HG03135 (cell line): ENCODE results near the gene CXCR5.
"Not testable (repeated sequence)": the region's sequence is repeated elsewhere in the genome, so short reads cannot be mapped to it uniquely, and the experiment has no call there.

Source experiments
- ATAC-seq: cut with Tn5 transposase; IDR thresholded peaks from one replicate; pipeline ENCODE4 v1.9.1; 2021; ENCODE audit warnings: mild to moderate bottlenecking, moderate library complexity; ENCODE audit not compliant: unreplicated experiment

The CXCR5 gene, protein sequence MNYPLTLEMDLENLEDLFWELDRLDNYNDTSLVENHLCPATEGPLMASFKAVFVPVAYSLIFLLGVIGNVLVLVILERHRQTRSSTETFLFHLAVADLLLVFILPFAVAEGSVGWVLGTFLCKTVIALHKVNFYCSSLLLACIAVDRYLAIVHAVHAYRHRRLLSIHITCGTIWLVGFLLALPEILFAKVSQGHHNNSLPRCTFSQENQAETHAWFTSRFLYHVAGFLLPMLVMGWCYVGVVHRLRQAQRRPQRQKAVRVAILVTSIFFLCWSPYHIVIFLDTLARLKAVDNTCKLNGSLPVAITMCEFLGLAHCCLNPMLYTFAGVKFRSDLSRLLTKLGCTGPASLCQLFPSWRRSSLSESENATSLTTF

DNA sequence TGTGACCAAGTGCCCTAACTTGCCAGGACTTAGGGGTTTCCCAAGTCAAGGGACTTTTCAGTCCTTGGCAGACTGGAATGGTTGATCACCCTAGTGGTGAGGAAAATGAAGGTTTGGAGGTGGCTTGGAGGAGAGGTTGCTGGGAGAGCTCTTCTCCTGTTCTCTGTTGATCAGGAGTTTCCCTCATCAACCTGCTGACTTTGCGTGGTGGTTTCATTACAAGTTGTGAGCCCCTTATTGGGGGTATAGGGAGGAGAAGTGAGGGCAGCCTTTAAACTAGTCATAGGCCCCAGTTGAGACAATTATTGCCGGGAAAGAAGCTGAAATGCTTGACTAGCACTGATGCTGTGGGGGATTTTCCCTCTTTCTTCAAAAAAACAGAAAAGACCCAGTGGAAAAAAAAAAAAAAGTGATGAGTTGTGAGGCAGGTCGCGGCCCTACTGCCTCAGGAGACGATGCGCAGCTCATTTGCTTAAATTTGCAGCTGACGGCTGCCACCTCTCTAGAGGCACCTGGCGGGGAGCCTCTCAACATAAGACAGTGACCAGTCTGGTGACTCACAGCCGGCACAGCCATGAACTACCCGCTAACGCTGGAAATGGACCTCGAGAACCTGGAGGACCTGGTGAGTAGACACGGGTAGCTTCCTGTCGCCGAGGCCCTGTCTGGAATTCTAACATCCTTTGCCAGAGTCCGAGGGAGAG lies at the start of gene CXCR5:
CXCR5 (plus strand) TSS at position 525 of the 704 bp plus-strand sequence; CDS start at position 575, 50 bp downstream.
- no peak for ATAC-seq

DNA sequence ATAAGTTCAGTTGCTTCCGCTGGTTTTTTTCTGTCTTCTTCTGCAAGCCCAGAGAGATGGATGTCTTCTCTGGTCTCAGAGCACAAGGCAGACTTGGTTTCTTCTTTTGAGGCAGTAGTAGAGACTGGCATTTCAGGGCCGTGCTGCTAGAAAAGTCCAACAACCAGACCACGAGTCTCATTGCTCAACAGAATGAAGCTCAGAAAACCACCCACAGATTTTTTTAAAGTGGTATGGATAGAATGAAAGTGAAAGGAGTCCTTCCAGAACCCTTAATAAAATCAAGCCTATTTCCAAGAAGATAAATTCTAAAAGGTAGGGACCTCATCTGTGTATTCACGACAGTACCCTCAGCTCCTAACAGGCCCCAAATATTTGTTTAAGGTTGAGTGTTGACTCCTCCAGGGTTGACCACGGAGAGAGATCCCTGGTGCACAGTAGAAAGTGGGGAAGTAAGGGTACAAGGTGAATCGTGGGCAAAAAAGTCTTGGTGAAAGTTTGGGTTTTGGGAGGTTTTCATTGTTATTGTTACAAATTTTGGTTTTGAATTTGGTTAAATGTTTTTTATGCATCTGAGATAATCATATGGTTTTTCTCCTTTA lies 49.2 kb upstream of the CXCR5 start:
- no peak for ATAC-seq

DNA sequence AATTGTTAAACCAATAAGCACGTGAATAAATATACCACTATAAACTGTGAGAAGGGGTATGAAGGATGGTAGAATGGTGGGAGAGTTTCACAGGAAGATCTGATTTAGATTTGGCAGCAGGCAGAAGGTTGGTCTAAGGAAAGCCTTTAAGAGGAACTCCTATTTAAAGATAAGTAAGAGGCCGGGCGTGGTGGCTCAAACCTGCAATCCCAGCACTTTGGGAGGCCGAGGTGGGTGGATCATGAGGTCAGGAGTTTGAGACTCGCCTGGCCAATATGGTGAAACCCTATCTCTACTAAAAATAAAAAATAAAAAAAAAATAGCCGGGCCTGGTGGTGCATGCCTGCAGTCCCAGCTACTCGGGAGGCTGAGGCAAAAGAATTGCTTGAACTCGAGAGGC lies 45.8 kb upstream of the CXCR5 start:
- ATAC-seq = no peak

DNA sequence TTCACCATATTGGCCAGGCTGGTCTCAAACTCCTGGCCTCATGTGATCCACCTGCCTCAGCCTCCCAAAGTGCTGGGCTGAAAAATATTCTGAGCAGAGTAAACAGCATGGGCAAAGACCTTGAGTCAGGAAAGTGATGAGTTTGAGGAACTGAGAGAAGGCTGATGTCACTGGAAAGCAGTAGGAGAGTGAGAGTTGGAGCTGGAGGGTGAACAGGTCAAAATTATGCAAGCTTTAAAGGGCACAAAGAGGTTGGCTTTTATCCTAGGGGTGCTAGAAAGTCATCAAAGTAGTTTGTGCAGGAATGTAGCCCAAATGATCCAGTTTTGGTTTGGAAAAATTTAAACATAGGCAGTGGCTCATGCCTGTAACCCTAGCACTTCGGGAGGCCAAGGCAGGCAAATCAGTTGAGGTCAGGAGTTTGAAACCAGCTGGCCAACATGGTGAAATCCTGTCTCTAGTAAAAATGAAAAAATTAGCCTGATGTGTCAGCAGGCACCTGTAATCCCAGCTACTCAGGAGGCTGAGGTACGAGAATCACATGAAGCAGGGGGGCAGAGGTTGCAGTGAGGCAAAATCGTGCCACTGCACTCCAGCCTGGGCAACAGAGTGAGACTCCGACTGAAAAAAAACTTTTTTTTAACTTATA lies 44.7 kb upstream of the CXCR5 start:
- ATAC-seq = peak; percentile 74

DNA sequence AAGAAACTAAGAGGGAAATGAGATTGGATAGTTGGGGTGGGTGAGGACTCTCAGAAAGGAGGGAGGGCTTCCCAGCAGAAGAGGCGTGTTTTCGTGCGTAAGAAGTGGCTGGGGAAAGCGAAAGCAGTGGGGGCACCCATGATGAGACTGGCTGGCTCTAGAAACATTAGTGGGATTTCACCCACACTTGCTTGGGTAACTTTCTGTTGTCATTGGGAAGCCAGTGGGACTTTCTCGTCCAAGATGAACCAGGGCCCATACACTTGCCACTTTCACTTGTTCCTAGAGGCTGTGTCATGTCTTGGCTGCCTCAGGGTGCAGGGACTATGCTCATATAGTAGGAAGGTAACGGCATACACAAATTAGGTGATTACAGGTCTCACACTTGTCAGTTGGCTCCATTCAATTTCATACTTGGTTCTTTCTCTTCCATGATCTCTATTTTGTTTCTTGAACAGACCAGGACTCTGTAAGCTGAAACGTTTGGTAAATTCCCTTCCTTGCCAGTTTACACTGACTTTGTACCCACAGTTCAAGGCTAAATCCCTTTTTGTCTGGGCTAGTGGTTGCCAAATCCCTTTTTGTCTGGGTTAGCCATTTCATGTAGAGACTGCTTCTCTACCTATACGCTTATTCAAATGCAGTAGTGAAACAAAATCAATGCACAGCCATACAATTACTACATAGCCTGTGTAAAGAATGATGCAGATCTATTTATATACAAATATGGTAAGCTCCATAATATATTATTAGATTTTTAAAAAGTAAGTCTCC lies 42.0 kb upstream of the CXCR5 start:
- ATAC-seq = no peak

DNA sequence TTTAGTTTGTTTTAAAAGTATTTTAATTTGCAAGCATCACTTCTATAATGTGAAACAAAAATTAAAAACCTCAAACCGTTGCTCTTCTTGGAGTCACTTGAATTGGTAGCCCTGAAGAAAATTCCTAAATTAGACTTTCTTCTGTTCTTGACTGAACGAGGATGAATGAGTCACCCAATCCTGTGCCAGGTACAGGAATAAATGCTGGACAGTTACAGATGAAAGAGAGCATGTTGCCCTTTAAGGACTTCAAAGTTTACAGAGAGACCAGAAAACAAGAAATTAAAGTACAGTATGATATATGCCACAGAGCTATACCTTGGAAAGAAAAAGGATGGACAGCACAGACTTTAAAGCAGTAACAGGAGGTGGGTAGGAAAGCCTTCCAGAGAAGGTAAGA lies 41.3 kb upstream of the CXCR5 start:
- ATAC-seq = no peak

DNA sequence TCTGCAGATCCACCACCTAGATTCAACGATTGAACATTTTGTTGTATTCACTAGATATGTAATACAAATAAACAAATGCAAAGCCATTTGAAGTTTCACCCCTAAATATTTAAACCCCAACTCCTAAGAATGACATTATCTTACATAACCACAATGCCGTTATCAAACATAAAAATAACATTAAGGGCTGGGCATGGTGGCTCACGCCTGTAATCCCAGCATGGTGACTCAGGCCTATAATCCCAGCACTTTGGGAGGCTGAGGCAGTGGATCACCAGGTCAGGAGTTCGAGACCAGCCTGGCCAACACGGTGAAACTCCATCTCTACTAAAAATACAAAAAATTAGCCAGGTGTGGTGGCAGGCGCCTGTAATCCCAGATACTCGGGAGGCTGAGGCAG lies 40.8 kb upstream of the CXCR5 start:
- ATAC-seq = not testable (repeated sequence)

DNA sequence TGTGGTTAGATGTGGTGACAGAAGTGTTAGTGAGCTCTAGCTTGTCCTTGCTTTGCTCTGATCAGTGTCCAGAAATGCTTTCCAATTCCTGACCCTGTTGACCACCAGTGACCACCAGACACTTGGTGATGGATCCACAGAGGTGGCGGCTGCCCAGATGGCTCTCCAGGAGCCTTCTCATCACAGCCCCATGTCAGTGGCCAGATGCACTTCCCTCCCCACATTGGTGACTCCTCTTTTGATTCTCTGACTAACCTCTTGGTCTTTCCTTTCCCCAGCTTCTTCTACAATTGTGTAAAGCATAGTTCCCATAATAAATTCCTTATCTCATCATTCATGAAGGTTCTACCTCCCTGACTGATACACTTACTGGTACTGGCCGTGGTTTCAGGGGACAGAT lies 40.1 kb upstream of the CXCR5 start:
- ATAC-seq = no peak

DNA sequence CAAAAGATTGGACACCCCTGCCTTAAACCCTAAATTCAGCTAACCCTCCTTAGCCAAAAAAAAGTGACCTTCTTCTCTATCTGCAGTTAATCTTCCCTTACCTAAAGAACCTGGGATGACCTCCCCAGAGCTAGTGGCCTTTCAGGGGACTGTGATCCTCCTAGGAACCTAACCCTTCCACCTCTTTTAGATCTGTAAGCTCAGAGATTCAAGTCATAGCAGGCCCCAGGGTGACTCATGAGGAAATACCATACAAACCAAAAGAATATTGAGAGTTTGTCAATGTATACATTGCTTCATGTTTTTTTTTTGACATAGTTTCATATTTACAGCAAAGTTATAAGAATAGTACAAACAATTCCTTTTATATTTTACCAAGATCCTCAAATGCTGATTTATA lies 38.3 kb upstream of the CXCR5 start:
- ATAC-seq = no peak

DNA sequence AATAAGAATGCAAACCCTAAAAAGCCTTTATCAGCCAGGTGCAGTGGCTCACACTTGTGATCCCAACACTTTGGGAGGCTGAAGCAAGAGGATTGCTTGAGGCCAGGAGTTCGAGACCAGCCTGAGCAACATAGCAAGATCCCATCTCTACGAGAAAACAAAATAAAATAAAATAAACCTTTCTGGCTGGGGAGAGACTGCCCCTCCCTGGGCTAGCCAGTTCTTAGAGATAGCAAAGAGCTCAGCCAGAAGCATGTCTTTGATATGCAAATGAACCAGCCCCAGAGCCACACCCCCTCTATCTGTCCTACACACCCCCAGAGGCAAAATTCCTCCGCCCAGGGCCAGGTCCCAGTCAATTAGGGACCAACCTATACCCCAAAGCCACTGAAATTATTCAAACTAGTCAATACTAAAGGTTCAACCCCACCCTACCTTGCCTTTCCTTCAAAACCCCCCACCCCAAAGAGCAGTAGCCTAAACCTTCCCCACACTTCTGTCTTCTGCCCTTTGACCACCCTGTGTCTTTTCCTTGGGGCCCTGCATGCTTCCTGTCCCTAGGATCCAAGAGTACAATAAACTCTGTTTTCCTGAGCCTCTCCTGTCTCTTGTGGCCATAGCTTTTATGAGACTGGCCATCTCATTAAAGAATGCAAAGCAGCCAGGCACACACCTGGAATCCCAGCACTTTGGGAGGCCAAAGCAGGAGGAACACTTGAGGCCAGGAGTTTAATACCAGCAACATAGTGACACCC lies 37.3 kb upstream of the CXCR5 start:
- ATAC-seq = no peak

DNA sequence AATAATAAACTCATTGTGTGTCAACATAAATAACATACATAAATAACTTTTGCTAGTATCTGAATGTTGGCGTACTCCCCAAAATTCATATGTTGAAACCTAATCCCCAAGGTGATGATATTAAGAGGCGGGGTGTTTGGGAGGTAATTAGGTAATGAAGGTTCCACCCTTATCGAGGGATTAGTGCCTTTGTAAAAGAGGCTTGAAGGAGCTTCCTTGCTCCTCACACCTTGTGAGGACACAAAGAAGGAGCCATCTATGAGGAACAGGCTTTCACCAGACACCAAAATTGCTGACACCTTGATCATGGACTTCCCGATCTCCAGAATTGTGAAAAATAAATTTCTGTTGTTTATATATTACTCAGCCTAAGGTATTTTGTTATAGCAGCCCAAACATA lies 33.9 kb upstream of the CXCR5 start:
- ATAC-seq = no peak

DNA sequence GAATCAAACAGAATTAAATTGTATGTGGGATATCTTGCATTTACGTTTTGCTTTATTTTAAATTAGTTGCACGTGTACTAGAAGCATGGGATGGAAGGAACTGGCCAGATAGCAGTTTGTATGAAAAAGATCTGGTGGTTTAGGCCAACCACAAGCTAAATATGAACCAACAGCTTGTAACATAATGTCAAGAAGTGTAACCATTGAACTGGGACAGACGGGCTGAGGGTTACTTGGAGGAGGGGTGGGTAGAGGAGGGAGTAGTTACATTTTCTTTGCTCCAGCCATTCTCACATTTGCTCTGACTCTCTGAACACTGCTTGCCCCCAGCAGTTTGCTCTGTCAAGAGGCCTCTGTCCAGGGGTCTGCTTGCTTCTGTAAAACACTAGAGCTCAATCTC lies 31.7 kb upstream of the CXCR5 start:
- ATAC-seq = peak; percentile 79

DNA sequence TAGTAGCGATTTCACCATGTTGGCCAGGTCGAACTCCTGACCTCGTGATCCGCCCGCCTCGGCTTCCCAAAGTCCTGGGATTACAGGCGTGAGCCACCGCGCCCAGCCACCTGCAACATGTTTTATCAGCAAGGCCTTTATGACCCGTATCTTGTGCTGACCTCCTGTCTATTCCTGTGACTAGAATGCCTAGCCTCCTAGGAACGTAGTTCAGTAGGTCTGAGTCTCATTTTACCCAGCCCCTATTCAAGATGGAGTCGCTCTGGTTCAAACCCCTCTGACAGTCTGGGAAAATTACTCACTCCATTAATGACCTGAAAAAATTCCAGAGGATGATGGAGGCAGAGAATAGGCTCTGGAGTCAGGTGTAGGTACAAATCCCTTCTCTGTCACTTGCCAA lies 30.0 kb upstream of the CXCR5 start:
- no peak for ATAC-seq

DNA sequence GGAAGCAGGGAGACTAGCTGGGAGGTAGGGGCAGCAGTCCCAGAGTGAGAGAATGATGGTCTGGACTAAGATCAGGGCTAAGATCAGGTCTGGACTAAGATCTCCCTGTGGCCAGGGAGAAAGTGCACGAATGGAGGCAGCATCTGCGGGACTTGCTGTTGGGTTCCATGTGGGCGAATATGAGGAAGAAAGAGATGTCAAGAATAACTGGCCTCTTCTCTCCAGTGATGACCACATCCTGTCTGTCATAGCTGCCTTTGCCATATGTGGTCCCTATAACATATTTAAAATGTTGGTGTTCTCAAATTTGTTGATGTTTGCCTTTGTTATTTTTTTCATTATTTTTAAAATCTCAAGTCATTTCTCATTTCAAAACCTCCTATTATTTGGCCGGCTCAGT lies 27.4 kb upstream of the CXCR5 start:
- ATAC-seq = no peak

DNA sequence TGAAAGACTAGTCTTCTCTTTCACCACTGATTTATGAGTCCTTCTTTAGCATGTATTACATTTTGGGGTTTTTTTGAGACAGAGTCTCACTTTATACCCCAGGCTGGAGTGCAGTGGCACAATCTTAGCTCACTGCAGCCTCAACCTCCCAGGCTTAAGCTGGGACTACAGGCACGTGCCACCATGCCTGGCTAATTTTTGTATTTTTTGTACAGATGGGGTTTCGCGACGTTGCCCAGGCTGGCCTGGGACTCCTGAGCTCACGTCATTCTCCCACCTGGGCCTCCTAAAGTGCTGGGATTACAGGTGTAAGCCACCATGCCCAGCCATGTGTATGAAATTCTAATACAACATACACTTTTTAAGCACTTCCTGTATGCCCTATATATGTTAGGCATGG lies 26.3 kb upstream of the CXCR5 start:
- no peak for ATAC-seq

DNA sequence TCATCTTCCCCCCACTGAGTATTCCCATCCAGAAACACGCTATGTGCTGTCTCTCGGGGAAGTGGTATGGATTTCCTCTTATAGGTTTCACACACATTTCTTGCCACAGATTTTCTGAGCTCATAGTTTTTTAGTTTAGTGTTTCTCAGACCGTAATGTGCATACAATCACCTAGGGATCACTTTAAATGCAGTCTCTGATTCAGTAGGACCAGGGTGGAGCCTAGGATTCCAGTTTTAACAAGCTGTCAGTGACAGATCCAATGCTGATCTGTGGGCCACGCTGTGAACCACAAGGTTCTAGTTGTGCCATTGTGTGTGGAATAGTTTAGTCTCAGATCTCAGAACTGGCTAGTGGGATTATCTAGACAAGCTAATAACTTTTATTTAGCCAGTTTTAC lies 23.7 kb upstream of the CXCR5 start:
- no peak for ATAC-seq

DNA sequence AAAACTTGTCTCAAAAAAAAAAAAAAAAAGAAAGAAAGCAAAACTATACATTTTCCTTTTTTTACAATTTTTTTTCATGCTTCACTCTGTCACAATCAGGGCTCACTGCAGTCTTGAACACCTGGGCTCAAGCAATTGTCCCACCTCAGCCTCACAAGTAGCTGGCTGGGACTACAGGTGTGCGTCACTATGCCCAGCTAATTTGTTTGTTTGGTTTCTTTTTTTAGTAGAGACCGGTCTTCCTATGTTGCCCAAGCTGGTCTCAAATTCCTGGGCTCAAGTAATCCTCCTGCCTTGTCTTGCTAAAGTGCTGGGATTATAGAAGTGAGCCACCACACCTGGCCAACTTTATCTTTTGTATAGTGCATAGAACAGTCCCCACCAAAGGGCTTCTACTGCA lies 15.0 kb upstream of the CXCR5 start:
- ATAC-seq = no peak

DNA sequence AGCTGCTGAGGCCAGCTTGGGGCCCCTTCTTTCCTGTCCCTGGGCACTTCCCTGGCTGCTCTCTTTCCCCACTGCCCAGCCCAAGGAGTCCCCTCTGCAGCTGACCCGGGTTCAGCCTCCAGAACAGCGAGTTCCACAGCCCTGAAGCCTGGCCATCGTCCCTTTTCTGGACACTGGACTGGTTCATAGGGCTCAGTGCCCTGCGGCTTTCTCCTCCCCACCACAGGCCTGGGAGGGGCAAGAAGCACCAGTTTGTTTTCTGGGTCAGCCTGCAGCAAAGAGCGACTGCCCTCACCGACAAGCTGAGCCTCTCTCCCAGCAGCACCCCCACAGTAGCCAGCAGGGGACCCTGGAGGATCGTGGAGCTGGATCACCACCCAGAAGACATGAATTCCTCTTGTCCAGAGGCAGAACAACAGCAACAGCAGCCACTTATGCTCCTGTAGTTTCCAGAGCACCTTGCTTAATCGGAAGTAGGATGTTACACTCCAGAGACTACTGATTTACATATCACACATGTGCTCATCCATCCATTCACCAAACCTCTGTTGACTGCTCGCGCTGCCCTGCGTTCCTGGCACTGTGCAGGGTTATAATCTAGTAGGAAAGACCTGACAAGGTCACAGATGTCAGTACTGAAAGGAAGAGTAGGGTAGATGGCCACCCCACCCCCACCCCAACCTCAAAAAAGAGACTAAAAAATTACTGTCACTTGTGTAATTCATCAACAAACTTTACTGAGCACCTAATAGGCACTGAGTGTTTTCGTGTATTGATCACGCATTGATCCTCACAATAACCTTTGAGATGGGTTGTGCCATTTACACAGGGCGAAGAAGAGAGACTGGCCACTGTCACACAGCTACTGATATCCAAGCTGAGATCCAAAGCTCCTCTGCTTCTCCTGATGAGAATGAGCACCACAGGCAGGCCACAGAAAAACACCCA lies 13.0 kb upstream of the CXCR5 start:
- peak; percentile 71 for ATAC-seq

DNA sequence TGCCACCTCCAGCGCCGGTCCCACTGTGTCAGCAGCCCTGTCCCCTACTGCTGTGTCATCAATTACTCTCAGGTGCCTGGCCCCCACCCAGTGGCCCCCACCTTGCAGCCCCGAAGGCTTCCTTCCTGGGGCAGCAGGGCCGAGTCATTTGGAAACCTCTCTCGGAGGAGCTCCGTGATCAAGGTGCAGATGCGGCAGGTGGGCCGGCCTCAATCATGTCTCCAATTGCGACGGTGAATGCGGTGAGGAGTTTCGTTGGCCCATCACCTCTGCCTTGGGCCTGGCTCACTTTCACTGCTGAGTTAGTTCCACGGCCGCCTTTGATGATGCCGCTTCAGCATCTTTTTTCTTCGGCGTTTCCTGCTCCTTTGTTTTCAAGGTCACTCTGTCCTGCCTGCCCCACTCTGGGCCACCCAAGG lies 11.3 kb upstream of the CXCR5 start:
- ATAC-seq = no peak
